Measurements from ENCODE around the gene ACP7.

GRCh38 chr19:39115105-39115847 is 31.1 kb downstream of the ACP7 start:
- TF ChIP-seq CTCF (IDR thresholded peaks at IDR 0.05; ENCODE audit: low read length) (no peak), EZH2 (optimal IDR thresholded peaks at IDR 0.05; ENCODE audit: low read depth, low read length) (no peak)
